ENCODE data around the gene DUT.
A peak's percentile ranks its signal among the peaks of the same experiment; 100 is the strongest.

DUT gene

DNA sequence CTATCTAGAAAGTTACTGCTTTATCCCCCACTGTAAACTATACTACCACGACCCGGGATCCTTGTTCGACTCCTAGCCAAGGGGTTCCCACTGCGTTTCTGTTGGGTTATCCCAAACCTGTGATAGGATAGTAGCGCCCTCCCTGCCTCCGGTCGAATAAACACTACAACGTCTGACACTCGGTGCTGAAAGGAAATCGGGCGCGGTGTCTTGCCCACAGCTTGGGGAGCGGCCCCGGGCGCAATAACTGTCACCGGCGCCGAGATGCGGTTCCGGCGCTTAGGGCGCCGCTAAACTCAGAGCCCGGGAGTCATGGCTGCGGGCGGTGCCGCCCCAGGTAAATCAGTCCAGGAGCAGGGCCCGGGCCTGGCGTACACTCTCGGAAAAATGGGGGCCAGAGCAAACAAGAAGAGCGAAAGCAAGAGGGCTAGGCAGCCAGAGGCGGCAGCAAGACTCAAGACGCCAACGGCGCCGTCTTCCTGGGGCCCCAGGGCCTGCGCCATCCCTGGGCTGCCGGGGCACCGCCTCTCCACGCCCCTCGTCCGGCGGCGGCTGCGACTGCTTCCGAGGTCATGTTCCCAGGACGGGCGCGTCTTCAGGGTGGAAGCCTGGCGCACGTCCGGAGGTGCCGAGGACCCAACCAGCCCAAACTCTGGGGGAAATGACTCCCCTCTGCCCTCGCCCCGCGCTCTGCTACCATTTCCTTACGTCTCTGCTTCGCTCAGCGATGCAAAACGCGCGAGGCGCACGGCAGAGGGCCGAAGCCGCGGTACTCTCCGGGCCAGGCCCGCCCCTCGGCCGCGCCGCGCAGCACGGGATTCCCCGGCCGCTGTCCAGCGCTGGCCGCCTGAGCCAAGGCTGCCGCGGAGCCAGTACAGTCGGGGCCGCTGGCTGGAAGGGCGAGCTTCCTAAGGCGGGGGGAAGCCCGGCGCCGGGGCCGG lies at the start of gene DUT:
Gene DUT (plus strand): TSS at position 575 of the 941 bp plus-strand sequence. CDS start 87 bp downstream, at position 662.
- H3K27me3 Mint-ChIP-seq: no peaks in the 10 kb centered on the region
- DNase-seq: peak; percentile 82
- H3K36me3 Mint-ChIP-seq (ENCODE audit: low read depth): peaks cover 38% of the 10 kb centered on the region
- H3K9me3 Mint-ChIP-seq: no peaks in the 10 kb centered on the region
- H3K27ac Mint-ChIP-seq: peak within 1 kb of the TSS; percentile 96
- peak within 1 kb of the TSS; percentile 96 for H3K4me3 Mint-ChIP-seq
- peaks cover 44% of the 10 kb centered on the region for H3K4me1 Mint-ChIP-seq
- peak; percentile 88 for ATAC-seq

DNA sequence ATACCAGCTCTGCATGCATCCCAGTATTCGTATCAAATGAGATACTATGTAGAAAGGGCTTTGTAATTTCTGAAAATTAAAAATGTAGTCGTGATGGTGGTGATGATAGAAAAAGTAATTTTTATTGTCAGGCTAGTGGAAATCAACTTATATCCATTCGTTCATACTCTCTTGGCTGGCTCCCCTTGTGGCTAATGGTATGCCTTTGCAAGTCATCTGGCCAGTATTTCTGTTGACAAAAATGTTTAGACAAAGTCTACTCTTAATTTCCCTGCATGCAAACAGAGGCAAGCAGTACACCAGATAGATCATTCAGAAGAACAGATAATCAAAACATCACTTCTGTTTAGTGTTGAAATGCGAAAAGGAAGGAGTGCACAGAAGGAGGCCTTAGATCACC lies 49.6 kb upstream of the DUT start:
- H3K27me3 Mint-ChIP-seq: peaks cover 3% of the 10 kb centered on the region
- no peak overlapping the region for H3K27ac Mint-ChIP-seq
- no peaks in the 10 kb centered on the region for H3K4me1 Mint-ChIP-seq
- H3K4me3 Mint-ChIP-seq: no peak overlapping the region
- H3K36me3 Mint-ChIP-seq (ENCODE audit: low read depth): no peaks in the 10 kb centered on the region
- ATAC-seq: no peak
- no peaks in the 10 kb centered on the region for H3K9me3 Mint-ChIP-seq
- DNase-seq: no peak

DNA sequence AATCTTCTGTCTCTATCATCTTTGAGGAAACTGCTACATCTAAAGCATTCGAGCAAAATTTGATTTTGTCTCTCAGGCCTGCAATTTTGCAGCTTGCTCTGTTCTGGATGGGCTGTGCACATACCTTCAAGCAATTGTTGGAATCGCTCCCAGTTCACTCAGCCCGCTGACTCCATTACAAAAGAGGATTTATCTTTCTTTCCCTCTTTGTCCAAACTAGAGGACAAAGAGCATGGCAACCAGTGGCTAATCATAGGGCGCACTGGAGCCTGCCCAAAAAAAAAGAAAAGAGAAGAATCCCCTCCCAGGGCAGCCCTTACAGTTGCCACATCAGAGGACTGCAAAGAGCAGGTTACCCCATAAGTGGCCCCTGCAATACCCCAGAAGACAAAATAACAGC lies 49.0 kb upstream of the DUT start:
- Mint-ChIP-seq H3K36me3 (ENCODE audit: low read depth) (no peaks in the 10 kb centered on the region), H3K9me3 (no peaks in the 10 kb centered on the region), H3K27me3 (peaks cover 3% of the 10 kb centered on the region), H3K4me1 (no peaks in the 10 kb centered on the region), H3K4me3 (no peak overlapping the region), H3K27ac (no peak overlapping the region)
- ATAC-seq (no peak), DNase-seq (no peak)

DNA sequence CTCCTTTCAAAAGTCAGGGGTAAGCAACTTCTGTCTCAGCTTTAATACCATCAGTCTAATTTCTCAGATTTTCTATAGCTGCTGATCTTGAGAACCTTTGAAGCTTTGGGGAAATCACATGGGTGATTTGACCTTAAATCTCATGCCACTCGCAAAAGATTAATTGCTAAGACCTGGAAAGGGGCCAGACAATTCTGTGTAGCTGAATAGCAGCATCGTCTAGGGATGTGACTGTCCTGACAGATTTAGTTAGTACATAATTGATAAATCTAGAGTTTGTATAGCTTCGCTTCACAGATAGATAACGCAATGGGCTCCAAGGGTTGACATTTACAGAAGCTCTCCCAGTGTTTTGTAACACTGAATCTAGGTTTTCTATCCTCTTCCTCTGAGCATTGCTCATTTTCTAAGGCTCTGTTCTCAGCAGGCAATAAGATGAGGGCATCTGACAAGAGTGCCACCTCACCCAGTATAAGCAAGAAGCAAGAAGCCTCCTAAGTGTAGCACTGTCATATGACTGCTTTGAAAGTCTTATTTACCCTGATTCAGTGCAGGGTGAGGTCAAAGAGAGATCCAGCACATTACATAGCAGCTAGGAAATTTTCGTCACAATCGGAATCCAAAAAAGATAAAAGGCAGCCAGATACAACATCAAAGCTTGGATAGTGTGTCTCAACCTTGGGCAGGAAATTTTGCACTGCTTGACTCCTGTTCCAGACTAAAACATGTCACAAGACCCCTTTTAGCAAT lies 47.7 kb upstream of the DUT start:
- H3K4me3 Mint-ChIP-seq: no peak overlapping the region
- no peak overlapping the region for H3K27ac Mint-ChIP-seq
- H3K4me1 Mint-ChIP-seq: no peaks in the 10 kb centered on the region
- DNase-seq (no peak), ATAC-seq (no peak)
- no peaks in the 10 kb centered on the region for H3K9me3 Mint-ChIP-seq
- peaks cover 3% of the 10 kb centered on the region for H3K27me3 Mint-ChIP-seq
- no peaks in the 10 kb centered on the region for H3K36me3 Mint-ChIP-seq (ENCODE audit: low read depth)

DNA sequence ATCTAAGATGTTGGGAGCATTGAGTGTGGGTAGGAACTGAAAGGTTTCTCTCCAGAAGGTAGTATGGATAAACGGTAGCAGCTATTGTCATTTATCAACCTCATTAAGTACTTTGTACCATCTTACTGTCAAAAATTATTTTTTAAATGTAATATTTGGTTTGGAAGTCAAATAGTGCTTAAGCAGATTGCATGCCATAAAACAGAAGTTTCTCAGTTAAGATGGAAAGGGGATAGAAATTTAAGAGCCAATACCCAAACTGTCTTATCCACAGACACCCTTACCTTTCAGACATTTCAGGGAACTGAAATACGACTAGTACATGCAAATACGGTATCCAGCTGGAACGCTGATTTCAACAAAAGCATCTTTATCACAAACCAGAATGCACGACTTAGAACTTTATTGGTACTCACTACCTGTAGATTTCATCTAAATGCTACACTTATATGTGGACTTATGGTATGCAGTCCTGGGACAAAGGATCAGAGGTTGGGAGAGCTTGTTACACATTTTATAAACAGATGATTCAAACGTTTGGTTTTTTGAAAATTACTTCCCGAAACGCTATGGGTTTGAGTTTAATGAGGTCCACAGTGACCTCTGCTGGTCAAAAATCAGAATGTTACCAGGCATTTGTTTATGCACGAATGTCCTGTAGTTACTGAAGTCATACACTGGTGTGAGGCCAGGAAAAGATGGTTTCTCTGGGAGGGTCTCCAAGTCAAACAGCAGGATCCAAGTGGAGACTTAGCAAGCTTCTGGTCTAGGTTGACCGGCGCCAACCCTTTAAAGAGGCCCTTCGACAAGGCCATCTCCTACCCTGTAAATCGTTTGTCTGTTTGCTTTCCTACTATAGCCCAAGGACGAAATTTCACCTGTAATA lies 45.7 kb upstream of the DUT start:
- no peaks in the 10 kb centered on the region for H3K36me3 Mint-ChIP-seq (ENCODE audit: low read depth)
- peak; percentile 27 for DNase-seq
- no peak for ATAC-seq

DNA sequence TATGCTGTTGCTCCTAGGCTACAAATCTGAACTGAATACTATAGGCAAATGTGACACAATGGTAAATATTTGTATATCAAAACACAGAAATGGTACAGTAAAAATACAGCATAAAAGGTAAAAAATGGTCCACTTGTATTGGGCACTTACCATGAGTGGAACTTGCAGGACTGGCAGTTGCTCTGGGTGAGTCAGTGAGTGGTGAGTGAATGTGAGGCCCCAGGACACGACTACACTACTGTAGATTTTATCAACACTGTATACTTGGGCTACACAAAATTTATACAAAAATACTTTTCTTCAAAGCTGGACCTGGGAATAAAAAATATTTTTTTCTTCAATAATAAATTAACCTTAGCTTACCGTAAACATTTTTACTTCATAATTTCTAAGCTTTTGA lies 41.6 kb upstream of the DUT start:
- no peaks in the 10 kb centered on the region for H3K9me3 Mint-ChIP-seq
- H3K27ac Mint-ChIP-seq: no peak overlapping the region
- H3K36me3 Mint-ChIP-seq (ENCODE audit: low read depth): no peaks in the 10 kb centered on the region
- no peaks in the 10 kb centered on the region for H3K4me1 Mint-ChIP-seq
- DNase-seq (no peak), ATAC-seq (no peak)
- no peaks in the 10 kb centered on the region for H3K27me3 Mint-ChIP-seq
- H3K4me3 Mint-ChIP-seq: no peak overlapping the region

More for the DNA sequence above, 45.7 kb upstream of the DUT start:
- Mint-ChIP-seq H3K27ac (no peak overlapping the region), H3K4me1 (no peaks in the 10 kb centered on the region), H3K27me3 (peaks cover 1% of the 10 kb centered on the region), H3K4me3 (no peak overlapping the region), H3K9me3 (no peaks in the 10 kb centered on the region)

DNA sequence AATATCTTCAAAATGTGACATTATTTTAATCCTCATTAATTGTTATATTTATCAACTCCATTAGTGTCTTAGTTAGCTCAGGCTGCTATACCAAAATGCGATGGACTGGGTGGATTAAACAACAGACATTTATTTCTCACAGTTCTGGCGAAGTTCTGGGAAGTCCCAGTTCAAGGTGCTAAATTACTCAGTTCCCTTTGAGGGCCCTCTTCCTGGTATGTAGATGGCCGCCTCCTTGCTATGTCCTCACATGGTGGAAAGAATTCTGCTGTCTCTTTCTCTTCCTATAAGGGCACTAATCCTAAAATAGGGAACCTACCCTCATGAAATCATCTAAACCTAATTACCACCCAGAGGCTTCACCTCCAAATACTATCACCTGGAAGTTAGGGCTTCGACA lies 38.8 kb upstream of the DUT start:
- Mint-ChIP-seq H3K27me3 (peaks cover 4% of the 10 kb centered on the region), H3K4me1 (no peaks in the 10 kb centered on the region), H3K4me3 (no peak overlapping the region), H3K27ac (no peak overlapping the region), H3K36me3 (ENCODE audit: low read depth) (no peaks in the 10 kb centered on the region), H3K9me3 (no peaks in the 10 kb centered on the region)
- no peak for ATAC-seq
- no peak for DNase-seq

DNA sequence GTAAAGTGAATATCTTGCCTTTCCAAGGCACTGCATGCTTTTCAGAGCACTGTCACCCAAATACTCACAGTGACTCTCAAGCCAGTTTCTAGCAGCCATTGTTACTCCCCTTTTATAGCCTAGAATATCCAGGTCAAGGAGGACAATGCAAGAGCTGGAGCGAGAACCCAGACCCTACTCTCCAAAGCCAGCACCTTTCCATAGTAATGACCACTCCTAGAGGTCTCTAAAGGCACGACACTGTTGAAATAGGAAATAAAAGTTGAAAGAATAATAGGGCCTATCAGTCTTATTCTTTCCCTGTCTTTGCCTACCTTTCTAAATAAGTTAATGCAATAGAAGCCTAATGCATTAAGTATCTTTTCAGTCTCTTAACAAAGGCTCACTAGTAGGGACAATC lies 33.6 kb upstream of the DUT start:
- no peak for ATAC-seq
- no peaks in the 10 kb centered on the region for H3K4me1 Mint-ChIP-seq

DNA sequence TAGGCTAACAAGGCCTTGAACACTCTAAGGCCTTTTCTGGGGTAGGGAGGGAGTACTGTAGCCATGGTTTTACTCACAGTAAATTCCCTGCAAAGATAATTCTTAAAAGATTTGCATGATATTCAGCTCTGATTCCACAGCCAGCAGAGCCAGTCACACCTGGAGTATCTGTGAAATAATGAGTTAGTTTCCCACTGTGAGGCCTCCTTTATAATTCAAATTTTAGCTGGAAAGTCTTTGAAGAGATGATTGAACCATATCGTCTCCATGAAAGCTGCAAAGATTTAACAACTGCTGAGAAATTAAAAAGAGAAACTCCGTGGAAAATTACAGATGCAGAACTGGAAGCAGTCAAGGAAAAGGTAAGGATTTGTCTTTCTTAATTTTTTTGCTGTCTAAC lies 32.3 kb upstream of the DUT start:
- H3K4me1 Mint-ChIP-seq: no peaks in the 10 kb centered on the region
- H3K4me3 Mint-ChIP-seq: no peak overlapping the region
- H3K27ac Mint-ChIP-seq: no peak overlapping the region
- H3K36me3 Mint-ChIP-seq (ENCODE audit: low read depth): no peaks in the 10 kb centered on the region
- no peaks in the 10 kb centered on the region for H3K9me3 Mint-ChIP-seq
- peaks cover 4% of the 10 kb centered on the region for H3K27me3 Mint-ChIP-seq
- DNase-seq (no peak), ATAC-seq (no peak)

More for the DNA sequence above, 33.6 kb upstream of the DUT start:
- H3K4me3 Mint-ChIP-seq: no peak overlapping the region
- H3K36me3 Mint-ChIP-seq (ENCODE audit: low read depth): no peaks in the 10 kb centered on the region
- no peaks in the 10 kb centered on the region for H3K9me3 Mint-ChIP-seq
- peaks cover 4% of the 10 kb centered on the region for H3K27me3 Mint-ChIP-seq
- no peak overlapping the region for H3K27ac Mint-ChIP-seq
- no peak for DNase-seq

DNA sequence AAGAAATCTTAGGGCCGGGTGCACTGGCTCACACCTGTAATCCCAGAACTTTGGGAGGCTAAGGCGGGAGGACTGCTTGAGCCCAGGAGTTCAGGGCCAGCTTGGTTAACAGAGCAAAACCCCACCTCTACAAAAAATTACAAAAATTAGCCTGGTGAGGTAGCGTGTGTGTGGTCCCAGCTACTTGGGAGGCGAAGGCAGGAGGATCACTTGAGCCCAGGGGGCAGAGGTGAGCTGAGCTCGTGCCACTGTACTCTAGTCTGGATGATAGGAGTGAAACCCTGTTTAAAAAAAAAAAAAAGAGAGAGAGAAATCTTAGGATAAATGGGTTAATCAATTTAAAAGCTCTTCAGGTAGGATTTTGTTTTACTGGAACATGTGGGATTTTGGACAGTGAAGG lies 31.2 kb upstream of the DUT start:
- Mint-ChIP-seq H3K27me3 (peaks cover 3% of the 10 kb centered on the region), H3K36me3 (ENCODE audit: low read depth) (no peaks in the 10 kb centered on the region), H3K27ac (no peak overlapping the region), H3K9me3 (no peaks in the 10 kb centered on the region), H3K4me3 (no peak overlapping the region), H3K4me1 (no peaks in the 10 kb centered on the region)
- ATAC-seq: no peak
- no peak for DNase-seq

DNA sequence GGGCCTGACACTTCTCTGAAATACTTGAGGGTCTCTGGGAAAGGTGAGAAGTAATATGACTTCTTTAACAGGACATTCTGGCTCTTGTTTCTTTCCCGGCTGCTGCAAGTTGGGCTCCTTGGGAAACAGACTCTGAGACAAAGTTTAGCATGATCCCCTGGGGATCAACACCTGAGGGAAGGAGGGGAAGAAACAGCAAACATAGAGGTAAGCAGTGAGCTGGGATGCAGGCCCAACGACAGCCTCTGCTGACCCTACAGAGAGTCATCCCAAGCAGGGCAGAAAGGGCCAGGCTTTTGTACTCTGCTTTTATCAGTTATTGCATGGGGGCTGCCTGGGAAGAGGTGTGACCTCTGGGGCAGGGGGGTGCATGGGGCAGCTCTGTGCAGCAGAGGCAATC lies 26.8 kb upstream of the DUT start:
- no peaks in the 10 kb centered on the region for H3K36me3 Mint-ChIP-seq (ENCODE audit: low read depth)
- no peak overlapping the region for H3K27ac Mint-ChIP-seq

DNA sequence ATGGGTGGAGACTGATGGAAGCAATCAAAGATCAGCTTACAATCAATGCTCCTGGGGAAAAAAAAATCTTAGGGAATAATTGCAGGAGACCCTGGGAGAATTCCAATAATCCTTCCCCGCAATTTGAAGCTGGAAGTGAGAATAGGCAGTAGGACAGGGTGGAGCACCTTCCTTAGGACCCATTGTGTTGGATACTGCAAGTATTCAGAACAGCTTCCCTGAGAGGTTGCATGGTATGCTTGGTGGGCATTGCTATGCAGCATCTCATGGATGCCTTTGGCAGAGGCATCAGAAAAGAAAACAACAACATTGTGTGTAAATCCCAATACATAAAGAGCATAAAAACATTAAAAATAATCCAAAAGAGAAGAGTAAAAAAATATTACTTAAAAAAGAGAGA lies 24.6 kb upstream of the DUT start:
- no peak for ATAC-seq

More for the DNA sequence above, 26.8 kb upstream of the DUT start:
- H3K4me3 Mint-ChIP-seq: no peak overlapping the region
- DNase-seq (no peak), ATAC-seq (no peak)
- H3K27me3 Mint-ChIP-seq: peaks cover 2% of the 10 kb centered on the region
- no peaks in the 10 kb centered on the region for H3K9me3 Mint-ChIP-seq
- no peaks in the 10 kb centered on the region for H3K4me1 Mint-ChIP-seq

DNA sequence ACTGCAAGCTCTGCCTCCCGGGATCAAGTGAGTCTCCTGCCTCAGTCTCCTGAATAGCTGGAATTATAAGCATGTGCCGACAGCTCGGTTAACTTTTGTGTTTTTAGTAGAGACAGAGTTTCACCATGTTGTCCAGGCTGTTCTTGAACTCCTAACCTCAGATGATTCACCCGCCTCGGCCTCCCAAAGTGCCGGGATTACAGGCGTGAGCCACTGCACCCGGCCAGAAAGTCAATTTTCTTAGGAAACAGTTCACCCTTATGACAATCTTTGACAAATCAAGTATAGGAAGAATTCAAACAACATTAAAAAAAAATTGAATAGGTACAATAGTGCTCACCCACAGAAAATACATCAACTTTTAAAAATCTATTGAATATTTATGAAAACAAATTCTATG lies 23.6 kb upstream of the DUT start:
- H3K4me3 Mint-ChIP-seq: no peak overlapping the region
- peaks cover 2% of the 10 kb centered on the region for H3K27me3 Mint-ChIP-seq
- no peak overlapping the region for H3K27ac Mint-ChIP-seq
- no peaks in the 10 kb centered on the region for H3K36me3 Mint-ChIP-seq (ENCODE audit: low read depth)
- no peak for ATAC-seq
- no peaks in the 10 kb centered on the region for H3K4me1 Mint-ChIP-seq
- no peak for DNase-seq
- no peaks in the 10 kb centered on the region for H3K9me3 Mint-ChIP-seq

More for the DNA sequence above, 24.6 kb upstream of the DUT start:
- Mint-ChIP-seq H3K36me3 (ENCODE audit: low read depth) (no peaks in the 10 kb centered on the region), H3K4me3 (no peak overlapping the region), H3K27ac (no peak overlapping the region), H3K4me1 (no peaks in the 10 kb centered on the region), H3K27me3 (peaks cover 2% of the 10 kb centered on the region), H3K9me3 (no peaks in the 10 kb centered on the region)
- no peak for DNase-seq

DNA sequence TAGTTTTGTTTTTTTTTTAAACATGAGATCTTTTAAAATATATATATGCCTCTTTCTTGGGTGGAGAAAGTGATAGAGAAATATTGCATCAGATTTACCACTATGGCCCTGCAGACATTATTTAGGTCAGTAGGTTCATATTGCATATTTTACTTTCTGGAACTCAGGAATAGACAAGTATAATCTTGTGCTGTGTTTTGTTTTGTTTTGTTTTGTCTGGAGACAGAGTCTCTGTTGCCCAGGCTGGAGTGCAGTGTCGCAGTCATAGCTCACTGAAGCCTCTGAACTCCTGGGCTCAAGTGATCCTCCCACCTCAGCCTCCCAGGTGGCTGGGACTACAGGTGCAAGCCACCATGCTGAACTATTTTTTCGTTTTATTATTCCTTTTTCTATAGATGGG lies 21.5 kb upstream of the DUT start:
- H3K4me3 Mint-ChIP-seq: no peak overlapping the region
- no peaks in the 10 kb centered on the region for H3K36me3 Mint-ChIP-seq (ENCODE audit: low read depth)
- H3K9me3 Mint-ChIP-seq: no peaks in the 10 kb centered on the region
- H3K27me3 Mint-ChIP-seq: peaks cover 2% of the 10 kb centered on the region
- no peak for ATAC-seq
- H3K27ac Mint-ChIP-seq: no peak overlapping the region
- no peak for DNase-seq
- no peaks in the 10 kb centered on the region for H3K4me1 Mint-ChIP-seq
